Measurements from ENCODE around the gene WWOX.

DNA sequence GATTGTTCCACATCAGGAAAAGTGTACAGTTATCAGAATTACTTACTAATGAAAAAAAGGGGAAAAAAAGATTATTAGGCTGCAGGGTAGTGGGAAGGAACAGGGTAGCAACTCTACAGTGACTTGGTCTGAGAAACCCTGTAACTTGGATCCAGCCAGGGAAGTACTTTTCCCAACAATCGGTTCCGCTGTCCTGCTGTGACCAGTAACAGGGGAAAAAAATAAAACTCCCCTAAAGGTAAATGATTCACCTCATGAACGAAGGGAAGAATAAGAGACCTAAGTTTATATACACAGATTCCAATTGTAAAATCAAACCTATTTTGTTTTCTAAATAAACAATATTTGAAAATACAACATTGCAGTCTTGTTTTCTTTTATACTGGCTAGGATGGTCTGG, 189.9 kb downstream of the WWOX start:
- no peak for TF ChIP-seq YY1 (IDR thresholded peaks at IDR 0.05; ENCODE audit: insufficient read depth, insufficient read length)
- no peak for TF ChIP-seq SUZ12 (IDR thresholded peaks at IDR 0.05; ENCODE audit: extremely low read depth, insufficient read depth, insufficient read length)
- TF ChIP-seq ZNF274 (IDR thresholded peaks at IDR 0.05; ENCODE audit: low read depth, low read length), result no peak

All from NT2/D1 (cell line).